ENCODE results near the gene ITGA1. TPM values are rescaled to one million over a fixed set of nuclear protein-coding genes. Genes with fewer than 3 reads are reported as not detected.

The ITGA1 gene
- total and polyA plus RNA-seq, 2 of the 13 experiments (the other 11 are each of a cell fraction or from before 2014, with no cell fraction given): 23.1 to 28.6 TPM

GRCh38 chr5:52794519-52794918 is 6.8 kb downstream of the ITGA1 start (continued):
- peak in 1 of 2 experiments; percentile 72; a peak in 2 of 4 replicates for TF ChIP-seq EP300 (IDR thresholded peaks at IDR 0.05; ENCODE audit: low read depth in 2 of 2, low read length in 2 of 2)
- no peak for TF ChIP-seq EP300 (CRISPR knock-in tag; IDR thresholded peaks at IDR 0.05; ENCODE audit: borderline replicate concordance)

DNA sequence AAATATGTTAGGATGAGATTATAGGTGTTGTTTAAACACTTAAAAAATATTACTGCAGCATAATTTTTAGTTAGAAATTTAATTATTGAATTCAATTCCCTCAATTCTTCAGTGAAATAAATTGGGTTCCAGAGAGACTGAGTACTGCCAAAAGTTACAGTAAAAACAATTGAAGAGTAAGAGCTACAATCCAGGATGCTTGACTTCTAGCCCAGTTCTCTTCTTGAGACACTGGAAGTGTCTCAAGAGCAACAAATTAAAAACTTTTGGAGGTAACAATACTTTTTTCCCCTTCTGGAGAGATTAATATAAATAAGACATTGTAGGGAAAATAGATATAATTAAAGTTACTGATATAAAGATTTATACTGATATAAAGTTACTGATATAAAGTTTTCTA is 8.3 kb downstream of the ITGA1 start:
- H3K36me3 ChIP-seq (replicated peaks in 1 of 2; ENCODE audit: control insufficient read depth in 1 of 2, insufficient read depth in 2 of 2, low read length in 2 of 2): no peaks in the 10 kb centered on the region
- no peak overlapping the region for H3K4me3 ChIP-seq (replicated peaks in 1 of 3; ENCODE audit: insufficient read depth in 1 of 3, low read depth in 2 of 3, low read length in 3 of 3)
- no peaks in the 10 kb centered on the region; a peak in 1 of 5 replicates for H3K27me3 ChIP-seq (ENCODE audit: control insufficient read depth in 1 of 2, insufficient read depth in 2 of 2, low read length in 2 of 2)
- DNase-seq (ENCODE audit: low spot score) (no peak), ATAC-seq (no peak), FAIRE-seq (no peak)
- H3K4me2 ChIP-seq (ENCODE audit: low read depth, low read length): no peak overlapping the region
- H3K79me2 ChIP-seq (ENCODE audit: insufficient read depth, low read length): peaks cover 93% of the 10 kb centered on the region
- intact Hi-C loops (cut with micrococcal nuclease; ENCODE audit: unreplicated experiment) (no loop called here), in situ Hi-C loops (cut with HindIII; ENCODE audit: extremely low pct_ligation_motif_present, low pct_unique_long_range_greater_than_20kb) (no loop called here)
- peaks cover 4% of the 10 kb centered on the region for H4K20me1 ChIP-seq (ENCODE audit: insufficient read depth, low read length)
- H3K9me3 ChIP-seq (ENCODE audit: low read length): no peaks in the 10 kb centered on the region
- CTCF ChIA-PET (ENCODE audit: low intra/inter-chr PET ratio, low total read pairs): no interaction called here
- no TSS peak for BruUV-seq (replicated peaks)
- no peak overlapping the region for H3K27ac ChIP-seq (ENCODE audit: extremely low read length, insufficient read depth, low read length)
- POLR2A ChIA-PET: no interaction called here
- TF ChIP-seq NRL (CRISPR knock-in tag; IDR thresholded peaks at IDR 0.05; ENCODE audit: borderline replicate concordance): no peak
- no peak for TF ChIP-seq SETDB1 (CRISPR knock-in tag; IDR thresholded peaks at IDR 0.05; ENCODE audit: borderline replicate concordance)
- no peak for TF ChIP-seq SRSF9 (IDR thresholded peaks at IDR 0.05; ENCODE audit: borderline replicate concordance, insufficient read depth, low read depth, low read length, poor library complexity, severe bottlenecking)
- no peak for TF ChIP-seq U2AF2 (IDR thresholded peaks at IDR 0.05; ENCODE audit: low read depth, low read length)
- no peak for TF ChIP-seq TBP (CRISPR knock-in tag; IDR thresholded peaks at IDR 0.05)
- no peak for TF ChIP-seq SMYD3 (CRISPR knock-in tag; IDR thresholded peaks at IDR 0.05)
- no peak for TF ChIP-seq GABPA (IDR thresholded peaks at IDR 0.05; ENCODE audit: low read depth, low read length)
- no peak for TF ChIP-seq GABPA (CRISPR knock-in tag; IDR thresholded peaks at IDR 0.05; ENCODE audit: low read depth)
- no peak for TF ChIP-seq WIZ (CRISPR knock-in tag; IDR thresholded peaks at IDR 0.05)
- TF ChIP-seq MIXL1 (CRISPR knock-in tag; IDR thresholded peaks at IDR 0.05): no peak
- TF ChIP-seq, protein P1, sequence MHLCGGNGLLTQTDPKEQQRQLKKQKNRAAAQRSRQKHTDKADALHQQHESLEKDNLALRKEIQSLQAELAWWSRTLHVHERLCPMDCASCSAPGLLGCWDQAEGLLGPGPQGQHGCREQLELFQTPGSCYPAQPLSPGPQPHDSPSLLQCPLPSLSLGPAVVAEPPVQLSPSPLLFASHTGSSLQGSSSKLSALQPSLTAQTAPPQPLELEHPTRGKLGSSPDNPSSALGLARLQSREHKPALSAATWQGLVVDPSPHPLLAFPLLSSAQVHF (CRISPR knock-in tag; IDR thresholded peaks at IDR 0.05): no peak
- no peak for TF ChIP-seq ZNF180 (CRISPR knock-in tag; IDR thresholded peaks at IDR 0.05; ENCODE audit: borderline replicate concordance, low read depth)
- no peak overlapping the region for H2AFZ ChIP-seq (ENCODE audit: low read length)
- peaks cover 88% of the 10 kb centered on the region for H3K4me1 ChIP-seq (ENCODE audit: insufficient read depth, low read length)
- no peak overlapping the region for H3K9ac ChIP-seq (ENCODE audit: insufficient read depth, low read depth, low read length)

Measured in HepG2 (cell line).